ENCODE results near the gene VPS8.

VPS8 gene

GRCh38 chr3:184918750-184919149 lies 106.8 kb downstream of the VPS8 start:
- TF ChIP-seq CTCF (IDR thresholded peaks at IDR 0.05; ENCODE audit: extremely low read depth, insufficient read depth, missing control alignments), result no peak
- in situ Hi-C loops (cut with MboI; ENCODE audit: low pct_unique_long_range_greater_than_20kb, low sequenced_read_pairs, unreplicated experiment), result no loop called here
- DNase-seq (ENCODE audit: low spot score), result no peak

- in situ Hi-C loops (cut with MboI; ENCODE audit: low pct_unique_long_range_greater_than_20kb, low sequenced_read_pairs, unreplicated experiment), result no loop called here
- no peak for TF ChIP-seq CTCF (IDR thresholded peaks at IDR 0.05; ENCODE audit: extremely low read depth, insufficient read depth, missing control alignments)
- DNase-seq (ENCODE audit: low spot score), result no peak
Observed at GRCh38 chr3:184919651-184920050, 107.7 kb downstream of the VPS8 start.

- no peak for TF ChIP-seq CTCF (IDR thresholded peaks at IDR 0.05; ENCODE audit: extremely low read depth, insufficient read depth, missing control alignments)
- in situ Hi-C loops (cut with MboI; ENCODE audit: low pct_unique_long_range_greater_than_20kb, low sequenced_read_pairs, unreplicated experiment), result no loop called here
- DNase-seq (ENCODE audit: low spot score), result no peak
Observed at GRCh38 chr3:184924547-184924946, 112.6 kb downstream of the VPS8 start.

- in situ Hi-C loops (cut with MboI; ENCODE audit: low pct_unique_long_range_greater_than_20kb, low sequenced_read_pairs, unreplicated experiment), result no loop called here
- TF ChIP-seq CTCF (IDR thresholded peaks at IDR 0.05; ENCODE audit: extremely low read depth, insufficient read depth, missing control alignments), result no peak
- DNase-seq (ENCODE audit: low spot score), result no peak
Observed at GRCh38 chr3:184927796-184928315, 115.9 kb downstream of the VPS8 start.

- DNase-seq (ENCODE audit: low spot score), result no peak
- TF ChIP-seq CTCF (IDR thresholded peaks at IDR 0.05; ENCODE audit: extremely low read depth, insufficient read depth, missing control alignments), result no peak
- in situ Hi-C loops (cut with MboI; ENCODE audit: low pct_unique_long_range_greater_than_20kb, low sequenced_read_pairs, unreplicated experiment), result no loop called here
Observed at GRCh38 chr3:184932777-184933176, 120.8 kb downstream of the VPS8 start.

GRCh38 chr3:184937611-184938010 lies 125.6 kb downstream of the VPS8 start:
- in situ Hi-C loops (cut with MboI; ENCODE audit: low pct_unique_long_range_greater_than_20kb, low sequenced_read_pairs, unreplicated experiment), result no loop called here
- no peak for DNase-seq (ENCODE audit: low spot score)
- TF ChIP-seq CTCF (IDR thresholded peaks at IDR 0.05; ENCODE audit: extremely low read depth, insufficient read depth, missing control alignments), result no peak

GRCh38 chr3:184941408-184941807 lies 129.4 kb downstream of the VPS8 start:
- no peak for TF ChIP-seq CTCF (IDR thresholded peaks at IDR 0.05; ENCODE audit: extremely low read depth, insufficient read depth, missing control alignments)
- no peak for DNase-seq (ENCODE audit: low spot score)
- in situ Hi-C loops (cut with MboI; ENCODE audit: low pct_unique_long_range_greater_than_20kb, low sequenced_read_pairs, unreplicated experiment), result no loop called here
